H1 (cell line): Measurements from ENCODE around the gene CDK4. TPM values are rescaled to one million over a fixed set of nuclear protein-coding genes. Genes with fewer than 3 reads are reported as not detected.

Experiments
- CTCF ChIA-PET: fragments of 300-600 bp; sonication (Branson Sonifier 250); formaldehyde crosslinking; loops from one replicate; lab custom pipeline; 2021; ENCODE audit not compliant: partially characterized antibody; lab: Charles Lee
- POLR2A ChIA-PET: fragments of 300-600 bp; sonication (Branson Sonifier 250); formaldehyde crosslinking; loops from one replicate; lab custom pipeline; 2021; ENCODE audit warnings: inconsistent platforms; ENCODE audit not compliant: partially characterized antibody; lab: Charles Lee
- DNase-seq, 2 experiments: peaks; one replicate each; pipeline versions ENCODE4 v3.0.0 to v3.0.0-alpha.2; 2010 to 2022; ENCODE audit warnings: low spot score in 2 of 2, low read depth in 1 of 2, mixed read lengths in 1 of 2
- FAIRE-seq: peaks from 2 replicates; lab custom pipeline; 2011; peaks lifted over from hg19 to GRCh38; lab: Jason Lieb, UNC
- H2AFZ ChIP-seq: 2 replicates; pipeline ENCODE4 v1.8.1; 2012; ENCODE audit warnings: low read length, inconsistent platforms
- H2AK5ac ChIP-seq: 2 replicates; pipeline ENCODE4 v1.6.1; 2013; ENCODE audit warnings: low read depth, low read length
- H2BK120ac ChIP-seq: replicated peaks from 2 replicates; pipeline ENCODE3; 2013; ENCODE audit warnings: low read depth, low read length, inconsistent platforms
- H2BK12ac ChIP-seq: 2 replicates; pipeline ENCODE4 v1.6.1; 2013; ENCODE audit warnings: low read depth, low read length
- H2BK15ac ChIP-seq: 2 replicates; pipeline ENCODE4 v1.6.1; 2013; ENCODE audit warnings: low read length
- H2BK20ac ChIP-seq: 2 replicates; pipeline ENCODE4 v1.6.1; 2013; ENCODE audit warnings: low read length
- H2BK5ac ChIP-seq: 2 replicates; pipeline ENCODE4 v1.6.1; 2013; ENCODE audit warnings: low read depth, low read length
- H3K14ac ChIP-seq: 2 replicates; pipeline ENCODE4 v1.6.1; 2013; ENCODE audit warnings: inconsistent platforms; ENCODE audit not compliant: insufficient read length
- H3K18ac ChIP-seq: 2 replicates; pipeline ENCODE4 v1.6.1; 2013; ENCODE audit warnings: low read length; ENCODE audit errors: extremely low read depth
- H3K23ac ChIP-seq: 2 replicates; pipeline ENCODE4 v1.6.1; 2013; ENCODE audit warnings: inconsistent platforms; ENCODE audit not compliant: insufficient read length
- H3K23me2 ChIP-seq: 2 replicates; pipeline ENCODE4 v1.6.1; 2013; ENCODE audit warnings: low read depth, low read length
- H3K27ac ChIP-seq: 2 replicates; pipeline ENCODE4 v1.6.1; 2011; ENCODE audit warnings: low read depth, low read length, inconsistent platforms
- H3K27me3 ChIP-seq, 4 experiments: replicated peaks in 1 of 4; 1 replicate in 1 of 4; 2 replicates in 3 of 4; pipeline versions ENCODE4 v1.6.1 to v1.8.1; 2011 to 2013; ENCODE audit warnings: low read length in 3 of 4, mild to moderate bottlenecking in 3 of 4, inconsistent platforms in 2 of 4, mixed read lengths in 2 of 4, moderate library complexity in 1 of 4; ENCODE audit not compliant: control insufficient read depth in 3 of 4, insufficient read depth in 3 of 4; ENCODE audit errors: extremely low read depth in 1 of 4
- H3K36me3 ChIP-seq, 4 experiments: 2 replicates each; pipeline versions ENCODE4 v1.6.1 to v1.8.1; 2011 to 2013; ENCODE audit warnings: mild to moderate bottlenecking in 4 of 4, low read length in 3 of 4, moderate library complexity in 2 of 4, control low read depth in 1 of 4, inconsistent platforms in 1 of 4; ENCODE audit not compliant: insufficient read depth in 4 of 4, control insufficient read depth in 2 of 4
- H3K4ac ChIP-seq: replicated peaks from 2 replicates; pipeline ENCODE3; 2013; ENCODE audit warnings: low read length, low read depth, mixed read lengths, inconsistent platforms; ENCODE audit not compliant: insufficient read length
- H3K4me1 ChIP-seq, 4 experiments: replicated peaks in 1 of 4; 1 replicate in 1 of 4; 2 replicates in 3 of 4; pipeline versions ENCODE4 v1.6.1 to v1.8.1; 2011 to 2013; ENCODE audit warnings: low read length in 3 of 4, inconsistent platforms in 2 of 4, mixed read lengths in 1 of 4; ENCODE audit not compliant: insufficient read depth in 4 of 4, control insufficient read depth in 3 of 4
- H3K4me2 ChIP-seq, 2 experiments: 2 replicates each; pipeline versions ENCODE4 v1.6.1 to v1.8.1; 2011 to 2013; ENCODE audit warnings: low read depth in 2 of 2, low read length in 2 of 2, control low read depth in 1 of 2, inconsistent platforms in 1 of 2, mild to moderate bottlenecking in 1 of 2; ENCODE audit not compliant: insufficient read depth in 1 of 2
- H3K4me3 ChIP-seq, 4 experiments: fragments of 200-600, 300-600 bp in 1 of 4; sonication (generic), shearing (Covaris generic), sonication (Bioruptor Twin) in 1 of 4; 2 replicates each; pipeline versions ENCODE4 v1.5.1 to v1.8.1; 2011 to 2016; ENCODE audit warnings: low read length in 4 of 4, low read depth in 3 of 4, control low read depth in 2 of 4, inconsistent platforms in 2 of 4, mild to moderate bottlenecking in 2 of 4, mixed read lengths in 1 of 4, moderate library complexity in 1 of 4; ENCODE audit not compliant: insufficient read depth in 2 of 4; ENCODE audit errors: extremely low read depth in 1 of 4
- H3K56ac ChIP-seq: replicated peaks from 2 replicates; pipeline ENCODE3; 2013; ENCODE audit warnings: low read depth, mild to moderate bottlenecking, mixed read lengths, low read length, inconsistent platforms; ENCODE audit not compliant: insufficient read length
- H3K79me1 ChIP-seq: 2 replicates; pipeline ENCODE4 v1.6.1; 2013; ENCODE audit warnings: low read depth, low read length, control low read depth
- H3K79me2 ChIP-seq, 2 experiments: 2 replicates each; pipeline versions ENCODE4 v1.6.1 to v1.8.1; 2012 to 2013; ENCODE audit warnings: low read length in 2 of 2, mild to moderate bottlenecking in 2 of 2, inconsistent platforms in 1 of 2; ENCODE audit not compliant: insufficient read depth in 2 of 2, control insufficient read depth in 1 of 2
- H3K9ac ChIP-seq, 4 experiments: replicated peaks in 1 of 4; 1 replicate in 1 of 4; 2 replicates in 3 of 4; pipeline versions ENCODE4 v1.6.1 to v1.8.1; 2011 to 2013; ENCODE audit warnings: low read depth in 3 of 4, low read length in 3 of 4, control low read depth in 2 of 4, mild to moderate bottlenecking in 2 of 4, moderate library complexity in 2 of 4, inconsistent platforms in 1 of 4; ENCODE audit errors: extremely low read depth in 1 of 4
- H3K9me3 ChIP-seq, 2 experiments: 2 replicates each; pipeline versions ENCODE4 v1.6.1 to v1.8.1; 2012 to 2013; ENCODE audit warnings: mild to moderate bottlenecking in 2 of 2, moderate library complexity in 2 of 2, control low read depth in 1 of 2, inconsistent platforms in 1 of 2, low read depth in 1 of 2, low read length in 1 of 2, mixed read lengths in 1 of 2; ENCODE audit not compliant: insufficient read depth in 2 of 2
- H4K20me1 ChIP-seq, 2 experiments: replicated peaks in 1 of 2; 2 replicates each; pipeline versions ENCODE3 to v1.8.1; 2011 to 2013; ENCODE audit warnings: inconsistent platforms in 2 of 2, low read length in 2 of 2, mild to moderate bottlenecking in 1 of 2; ENCODE audit not compliant: insufficient read depth in 2 of 2, control insufficient read depth in 1 of 2
- H4K5ac ChIP-seq: 2 replicates; pipeline ENCODE4 v1.6.1; 2013; ENCODE audit warnings: low read length, low read depth, mixed read lengths, inconsistent platforms; ENCODE audit not compliant: insufficient read length
- H4K8ac ChIP-seq: 2 replicates; pipeline ENCODE4 v1.8.0; 2013; ENCODE audit warnings: mild to moderate bottlenecking, moderate library complexity, low read length, inconsistent platforms; ENCODE audit not compliant: insufficient read depth; ENCODE audit errors: extremely low read depth
- H4K91ac ChIP-seq: replicated peaks from 2 replicates; pipeline ENCODE3; 2013; ENCODE audit warnings: low read length, mixed read lengths, inconsistent platforms; ENCODE audit not compliant: insufficient read length
- FOSL1 ChIP-seq: IDR thresholded peaks from 2 replicates; pipeline ENCODE4 v1.6.1; 2011; ENCODE audit warnings: mild to moderate bottlenecking, low read depth, low read length, moderate library complexity; ENCODE audit not compliant: insufficient read depth
- RAD21 ChIP-seq, 2 experiments: IDR thresholded peaks in 1 of 2; conservative IDR thresholded peaks in 1 of 2; 2 replicates each; pipeline ENCODE4 v1.6.1; 2011; ENCODE audit warnings: low read depth in 2 of 2, low read length in 2 of 2, improper control_type of control experiment in 1 of 2, inconsistent platforms in 1 of 2, mild to moderate bottlenecking in 1 of 2, moderate library complexity in 1 of 2
- RFX5 ChIP-seq: IDR thresholded peaks from 2 replicates; pipeline ENCODE4 v1.6.1; 2011; ENCODE audit warnings: low read depth, low read length, improper control_type of control experiment, borderline replicate concordance
- WGBS, 2 experiments: shearing (Covaris generic) in 1 of 2; methylation state at CpG; one replicate each; pipeline versions ENCODE4 v1.1.6 to v1.1.7; 2013 to 2015; ENCODE audit warnings: low lambda C conversion rate in 2 of 2, mixed read lengths in 2 of 2, inconsistent platforms in 1 of 2, low coverage in 1 of 2, missing lambda C conversion rate in 1 of 2; ENCODE audit not compliant: insufficient replicate concordance in 2 of 2, insufficient coverage in 1 of 2, insufficient read length in 1 of 2; ENCODE audit errors: extremely low coverage in 1 of 2, missing lambda C conversion rate in 1 of 2; 5-methylcytosine and 5-hydroxymethylcytosine counted together
- polyA plus RNA-seq, 7 experiments: library from polyadenylated mRNA; depleted of rRNA in 3 of 7; stranded (reverse) in 5 of 7; unstranded in 2 of 7; fragments of >200 nt in 5 of 7; fragments of 200-250 nt in 2 of 7; gene quantifications; 1 replicate in 5 of 7; 2 replicates in 1 of 7; 4 replicates in 1 of 7; pipeline versions ENCODE4 v1.2.1 to v1.2.3, GENCODE V29; 2011 to 2013; ENCODE audit warnings: missing spikeins in 2 of 7, mixed read lengths in 2 of 7
- total RNA-seq: library from RNA; stranded (reverse); fragmentation: NEBNext Ultra II Directional; extraction: Animal tissue kit (Norgen Biotek cat#: 25700); gene quantifications from 2 replicates; pipeline ENCODE4 v1.2.1, GENCODE V29; 2021

CDK4 gene
- total and polyA plus RNA-seq, 2 of the 8 experiments (the other 6 are each of a cell fraction or from before 2014, with no cell fraction given): 174 to 368 TPM

- H3K27me3 ChIP-seq: peaks cover 8 to 33% (median 26%) of the 10 kb centered on the region in 4 experiments
- ChIA-PET CTCF (interaction anchor here (0.6 to 2.2 kb wide), 6 partner anchors 10 to 816 kb away, joined by 3 to 40 read pairs (median 4); partner anchors contain the start of genes CYP27B1 and PIP4K2C), POLR2A (interaction anchor here (1.1 to 2.0 kb wide), 2 partner anchors 15 to 57 kb away, joined by 4 to 11 read pairs; partner anchors contain the start of genes EEF1AKMT3 and METTL1)
- peaks cover 3 to 15% of the 10 kb centered on the region in 2 experiments for H4K20me1 ChIP-seq
- no peak overlapping the region for H3K14ac ChIP-seq
- H3K18ac ChIP-seq: no peak overlapping the region
- no peak for DNase-seq
- no peak overlapping the region for H4K8ac ChIP-seq
- no peaks in the 10 kb centered on the region for H3K79me1 ChIP-seq
- H2AFZ ChIP-seq: no peak overlapping the region
- H3K23me2 ChIP-seq: peaks cover 7% of the 10 kb centered on the region
- H2BK20ac ChIP-seq: no peak overlapping the region
- H2BK120ac ChIP-seq: no peak overlapping the region
- no peak overlapping the region for H4K5ac ChIP-seq
- H3K56ac ChIP-seq: no peak overlapping the region
- H2BK12ac ChIP-seq: no peak overlapping the region
- H3K4ac ChIP-seq: no peak overlapping the region
- peaks cover 0 to 19% (median 6%) of the 10 kb centered on the region in 4 experiments; a peak in 6 of 7 replicates for H3K4me1 ChIP-seq
- H3K23ac ChIP-seq: no peak overlapping the region
- no peak overlapping the region for H2AK5ac ChIP-seq
- H2BK15ac ChIP-seq: no peak overlapping the region
- H4K91ac ChIP-seq: no peak overlapping the region
- no peak overlapping the region for H3K27ac ChIP-seq
- no peak for FAIRE-seq
- H2BK5ac ChIP-seq: no peak overlapping the region
- H3K4me2 ChIP-seq: no peak overlapping the region; a peak in 1 of 4 replicates
- H3K79me2 ChIP-seq: no peaks in the 10 kb centered on the region
- H3K36me3 ChIP-seq: peaks cover 0 to 4% (median 0%) of the 10 kb centered on the region in 4 experiments; a peak in 2 of 8 replicates
- H3K9me3 ChIP-seq: no peaks in the 10 kb centered on the region
- H3K4me3 ChIP-seq: no peak overlapping the region
- no peak overlapping the region for H3K9ac ChIP-seq
- no peak for TF ChIP-seq RAD21 (IDR thresholded peaks at IDR 0.05 in 1 of 2, conservative IDR thresholded peaks at IDR 0.05 in 1 of 2; ENCODE audit: low read depth in 2 of 2, low read length in 2 of 2)
- TF ChIP-seq FOSL1: no peak
- no peak for TF ChIP-seq RFX5
- TF ChIP-seq, all 59 proteins: peak for 0
- WGBS, 2 experiments: 86% methylated on average over 4 of the region's 4 CpGs; no CpG with 5 or more reads in 1 of the 2 experiments
These were observed 5.7 kb upstream of the CDK4 start for GRCh38 chr12:57757771-57758170.
